HEK293T (cell line): ENCODE data around the gene PLB1.

Experiments used
- BHLHE40 ChIP-seq: fragments of 450-650 bp; IDR thresholded peaks from 2 replicates; pipeline ENCODE4 v1.6.1; 2016; ENCODE audit warnings: mild to moderate bottlenecking, moderate library complexity, borderline replicate concordance
- CTBP1 ChIP-seq: fragments of 450-650 bp; IDR thresholded peaks from 2 replicates; pipeline ENCODE4 v1.6.1; 2016; ENCODE audit warnings: borderline replicate concordance
- ELF4 ChIP-seq: fragments of 450-650 bp; IDR thresholded peaks from 2 replicates; pipeline ENCODE4 v1.6.1; 2017; ENCODE audit warnings: antibody characterized with exemption
- FOXA1 ChIP-seq: fragments of 450-650 bp; IDR thresholded peaks from 2 replicates; pipeline ENCODE4 v1.6.1; 2016; ENCODE audit warnings: mild to moderate bottlenecking
- FOXK2 ChIP-seq: fragments of 450-650 bp; IDR thresholded peaks from 2 replicates; pipeline ENCODE4 v1.6.1; 2016; ENCODE audit warnings: mild to moderate bottlenecking
- FOXM1 ChIP-seq: fragments of 450-650 bp; IDR thresholded peaks from 2 replicates; pipeline ENCODE4 v1.6.1; 2017; ENCODE audit warnings: mild to moderate bottlenecking, borderline replicate concordance
- HDGF ChIP-seq: fragments of 450-650 bp; IDR thresholded peaks from 2 replicates; pipeline ENCODE4 v1.6.1; 2017; ENCODE audit warnings: antibody characterized with exemption, borderline replicate concordance
- L3MBTL2 ChIP-seq: fragments of 450-650 bp; conservative IDR thresholded peaks from 2 replicates; pipeline ENCODE4 v1.6.1; 2016; ENCODE audit warnings: mild to moderate bottlenecking
- LEF1 ChIP-seq: fragments of 450-650 bp; IDR thresholded peaks from 2 replicates; pipeline ENCODE4 v1.6.1; 2017; ENCODE audit warnings: mild to moderate bottlenecking, borderline replicate concordance
- NFRKB ChIP-seq: fragments of 450-650 bp; IDR thresholded peaks from 2 replicates; pipeline ENCODE4 v1.6.1; 2016; ENCODE audit warnings: mild to moderate bottlenecking, moderate library complexity
- SP1 ChIP-seq: fragments of 450-650 bp; IDR thresholded peaks from 2 replicates; pipeline ENCODE4 v1.6.1; 2017
- SUZ12 ChIP-seq: fragments of 450-650 bp; IDR thresholded peaks from 2 replicates; pipeline ENCODE4 v1.6.1; 2016; ENCODE audit warnings: mild to moderate bottlenecking
- TARDBP ChIP-seq: fragments of 450-650 bp; IDR thresholded peaks from 2 replicates; pipeline ENCODE4 v1.6.1; 2016

GRCh38 chr2:28612131-28612812 is 116.4 kb downstream of the PLB1 start:
- TF ChIP-seq ELF4 (no peak), FOXA1 (no peak), SP1 (no peak), LEF1 (no peak), BHLHE40 (no peak), FOXK2 (no peak), L3MBTL2 (no peak), NFRKB (no peak), HDGF (no peak), SUZ12 (no peak), TARDBP (no peak), FOXM1 (no peak), CTBP1 (no peak)
